Activated T-cell treated with anti-CD3 and anti-CD28 coated beads, Interleukin-2, amount 50 U/mL, for 4 hours (primary cell): Measurements from ENCODE around the gene SLC6A18. TPM values are rescaled to one million over a fixed set of nuclear protein-coding genes. Genes with fewer than 3 reads are reported as not detected.
"Not testable (repeated sequence)": the region's sequence is repeated elsewhere in the genome, so short reads cannot be mapped to it uniquely, and the experiment has no call there.

Source experiments
- ATAC-seq, 2 donors: fragments of 200-7000 bp; cut with Tn5 transposase; one replicate each; pipeline ENCODE4 v1.10.0; 2021
- DNase-seq: peaks from one replicate; pipeline ENCODE4 v3.0.0-alpha.2; 2020
- H3K27me3 Mint-ChIP-seq: one replicate; pipeline ENCODE4 v1.8.0; 2021; ENCODE audit warnings: low read depth, mixed read lengths
- H3K36me3 Mint-ChIP-seq: one replicate; pipeline ENCODE4 v1.8.0; 2022; ENCODE audit warnings: mixed read lengths; ENCODE audit not compliant: insufficient read depth
- H3K4me1 Mint-ChIP-seq: one replicate; pipeline ENCODE4 v1.8.0; 2021; ENCODE audit warnings: low read depth, mixed read lengths
- H3K4me3 Mint-ChIP-seq: one replicate; pipeline ENCODE4 v1.8.0; 2021; ENCODE audit warnings: mild to moderate bottlenecking, moderate library complexity, mixed read lengths
- H3K9me3 Mint-ChIP-seq: one replicate; pipeline ENCODE4 v1.8.0; 2021; ENCODE audit warnings: mixed read lengths
- total RNA-seq, 3 donors: library from RNA; stranded (reverse); gene quantifications; one replicate each; pipeline ENCODE4 v1.2.1, GENCODE V29; 2021

SLC6A18 gene
- total RNA-seq, 3 donors from 2014 or later, result not detected

DNA sequence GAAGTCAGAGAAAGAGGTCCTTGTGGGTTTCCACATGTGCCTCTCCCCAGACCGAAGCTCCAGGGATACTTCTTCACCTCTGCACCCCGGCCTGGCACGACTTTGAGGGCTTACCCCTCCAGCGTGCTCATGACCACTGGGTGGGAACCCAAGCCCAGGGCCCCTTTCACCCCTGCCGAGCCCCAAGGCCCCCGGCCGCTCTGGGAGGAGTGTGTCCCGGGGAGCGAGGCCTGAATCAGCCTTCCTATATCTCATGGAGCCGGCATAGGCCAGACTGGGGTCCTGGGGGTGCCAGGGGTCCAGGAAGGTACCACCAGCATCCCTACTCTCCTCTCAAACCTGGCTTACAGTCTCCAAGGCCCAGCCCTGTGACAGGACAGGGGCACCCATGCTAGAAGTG, 52.6 kb downstream of the SLC6A18 start:
- DNase-seq (no peak), ATAC-seq (no peak)
- peaks cover 3% of the 10 kb centered on the region for H3K36me3 Mint-ChIP-seq
- H3K4me1 Mint-ChIP-seq, result no peaks in the 10 kb centered on the region
- H3K4me3 Mint-ChIP-seq, result no peak overlapping the region
- H3K27me3 Mint-ChIP-seq, result no peaks in the 10 kb centered on the region
- peaks cover 3% of the 10 kb centered on the region for H3K9me3 Mint-ChIP-seq

DNA sequence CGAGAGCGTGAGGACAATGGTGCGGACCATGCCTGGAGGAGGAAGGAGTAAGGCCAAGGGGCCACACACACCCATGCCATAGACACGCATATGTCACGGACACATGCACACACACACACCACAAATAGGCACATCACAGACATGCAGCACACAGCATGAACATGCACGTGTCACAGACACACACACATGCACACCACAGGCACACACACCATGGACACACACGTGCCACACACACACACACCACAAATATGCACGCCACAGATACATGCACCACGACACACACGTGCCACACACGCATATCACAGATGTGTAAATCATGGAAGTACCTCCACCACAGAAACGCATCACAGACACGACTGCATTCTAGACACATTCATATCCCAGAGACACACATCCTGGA, 53.0 kb downstream of the SLC6A18 start:
- H3K9me3 Mint-ChIP-seq, result peaks cover 3% of the 10 kb centered on the region
- no peak for DNase-seq
- H3K36me3 Mint-ChIP-seq, result peaks cover 3% of the 10 kb centered on the region

DNA sequence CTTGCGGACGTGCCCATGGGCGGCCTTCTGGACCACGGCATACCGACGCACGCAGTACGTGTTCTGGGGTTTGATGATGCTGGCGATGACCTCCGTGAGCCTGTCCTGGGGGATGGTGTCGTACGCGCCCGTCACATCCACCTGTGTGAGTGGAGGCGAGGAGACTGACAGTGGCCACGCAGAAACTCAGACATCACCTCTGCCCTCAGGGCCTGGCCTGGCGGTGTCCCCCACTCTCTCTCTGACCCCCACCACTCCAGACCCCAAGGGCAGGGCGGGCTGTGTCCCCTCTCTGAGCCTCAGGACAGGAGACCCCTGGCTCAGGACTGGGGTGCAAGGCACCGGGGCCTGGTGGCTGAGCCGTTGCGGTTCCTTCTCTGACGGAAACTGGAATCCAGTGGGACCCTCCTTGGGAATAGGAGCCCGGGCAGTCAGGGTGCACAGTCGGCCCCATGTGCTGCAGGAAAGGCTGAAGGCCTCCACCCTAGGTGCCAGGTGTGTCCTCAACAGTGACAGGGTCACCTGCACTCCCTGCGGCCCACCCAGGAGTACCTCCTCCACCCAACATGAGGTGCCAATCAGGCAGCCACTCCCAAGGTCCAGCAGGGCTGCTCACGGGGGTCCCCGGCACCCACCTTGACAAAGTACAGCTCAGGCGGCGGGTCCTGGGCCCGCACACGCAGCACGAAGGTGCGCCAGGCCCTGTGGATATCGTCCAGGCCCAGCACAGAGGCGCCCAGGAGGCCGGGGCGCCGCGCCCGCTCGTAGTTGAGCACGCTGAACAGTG, 53.7 kb downstream of the SLC6A18 start:
- H3K36me3 Mint-ChIP-seq, result peaks cover 3% of the 10 kb centered on the region
- no peaks in the 10 kb centered on the region for H3K4me1 Mint-ChIP-seq
- DNase-seq (no peak), ATAC-seq (no peak)
- no peak overlapping the region for H3K4me3 Mint-ChIP-seq
- peaks cover 3% of the 10 kb centered on the region for H3K9me3 Mint-ChIP-seq
- no peaks in the 10 kb centered on the region for H3K27me3 Mint-ChIP-seq

More for the DNA sequence above, 53.0 kb downstream of the SLC6A18 start:
- Mint-ChIP-seq H3K27me3 (no peaks in the 10 kb centered on the region), H3K4me1 (no peaks in the 10 kb centered on the region), H3K4me3 (no peak overlapping the region)
- no peak for ATAC-seq

DNA sequence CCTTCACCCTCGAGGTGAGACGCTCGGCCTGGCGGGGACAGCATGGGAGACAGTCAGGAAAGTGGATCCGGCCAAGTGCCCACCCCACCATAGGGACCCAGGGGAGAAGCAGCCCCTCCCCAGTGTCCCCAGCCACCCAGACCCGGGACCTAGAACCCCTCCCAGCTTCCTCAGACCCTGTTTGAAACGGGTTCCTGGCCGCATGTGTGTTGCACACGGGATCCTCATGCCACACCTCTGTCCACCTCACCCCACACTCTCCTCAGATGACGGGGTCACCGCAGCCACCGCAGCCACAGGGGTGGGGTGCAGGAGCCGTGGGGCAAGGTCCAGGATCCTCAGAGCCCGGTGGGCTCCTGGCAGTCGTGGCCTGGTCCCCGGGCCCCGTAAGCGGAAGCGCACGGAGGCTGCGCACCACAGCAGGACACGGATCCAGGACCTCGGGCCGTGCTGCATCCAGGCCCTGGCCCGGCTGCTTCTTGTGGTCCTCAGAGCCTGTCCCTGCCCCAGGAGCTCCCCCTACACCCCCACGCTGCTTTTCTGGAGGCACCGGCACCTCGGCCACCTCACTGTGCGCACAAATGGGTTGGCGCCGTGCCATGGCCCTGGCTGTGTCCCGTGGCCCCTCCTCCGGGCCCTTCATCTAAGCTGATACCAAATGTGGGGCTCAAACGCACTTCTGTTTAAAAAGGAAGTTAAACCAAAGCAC, 54.4 kb downstream of the SLC6A18 start:
- Mint-ChIP-seq H3K4me3 (no peak overlapping the region), H3K36me3 (peaks cover 3% of the 10 kb centered on the region), H3K4me1 (no peaks in the 10 kb centered on the region), H3K27me3 (no peaks in the 10 kb centered on the region), H3K9me3 (peaks cover 3% of the 10 kb centered on the region)
- ATAC-seq, result no peak
- no peak for DNase-seq

DNA sequence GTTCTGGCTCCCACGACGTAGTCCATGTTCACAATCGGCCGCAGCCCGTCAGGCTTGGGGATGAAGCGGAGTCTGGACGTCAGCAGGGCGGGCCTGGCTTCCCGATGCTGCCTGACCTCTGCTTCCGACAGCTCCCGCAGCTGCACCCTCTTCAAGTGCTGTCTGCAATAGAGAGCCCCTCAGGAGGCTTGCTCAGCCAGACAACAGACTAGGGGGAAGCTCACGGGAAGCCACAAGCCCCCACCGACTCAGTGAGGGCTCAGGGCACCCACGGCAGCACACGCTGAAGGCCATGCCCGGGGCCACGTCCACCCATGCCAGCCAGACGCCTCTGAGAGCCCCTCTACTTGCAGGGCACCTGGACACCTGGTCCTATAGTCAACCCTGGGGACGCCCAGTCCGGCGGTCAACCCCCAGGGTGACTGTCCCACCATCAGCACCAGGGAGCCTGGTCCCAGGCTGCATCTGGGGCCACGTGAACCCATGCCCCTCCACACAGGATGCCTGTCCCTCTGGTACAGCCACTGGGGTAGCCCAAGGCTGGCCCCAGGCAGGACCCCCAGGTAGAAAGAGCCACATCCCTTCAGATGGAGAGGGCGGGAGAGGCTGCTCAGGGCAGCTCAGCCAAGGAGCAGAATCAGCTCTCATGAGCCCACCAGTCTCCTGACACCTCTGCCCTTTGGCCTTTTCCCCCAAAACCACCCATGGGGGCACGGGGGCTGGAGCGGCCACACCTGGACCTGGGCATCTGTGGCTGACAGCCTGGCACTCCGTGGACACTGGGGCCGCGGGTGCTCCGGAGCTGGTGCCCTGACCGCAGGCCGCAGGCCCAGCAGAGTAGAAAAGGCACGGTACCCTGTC, 55.2 kb downstream of the SLC6A18 start:
- Mint-ChIP-seq H3K27me3 (no peaks in the 10 kb centered on the region), H3K9me3 (peaks cover 3% of the 10 kb centered on the region), H3K36me3 (peaks cover 3% of the 10 kb centered on the region), H3K4me3 (no peak overlapping the region), H3K4me1 (no peaks in the 10 kb centered on the region)
- ATAC-seq (no peak), DNase-seq (no peak)

DNA sequence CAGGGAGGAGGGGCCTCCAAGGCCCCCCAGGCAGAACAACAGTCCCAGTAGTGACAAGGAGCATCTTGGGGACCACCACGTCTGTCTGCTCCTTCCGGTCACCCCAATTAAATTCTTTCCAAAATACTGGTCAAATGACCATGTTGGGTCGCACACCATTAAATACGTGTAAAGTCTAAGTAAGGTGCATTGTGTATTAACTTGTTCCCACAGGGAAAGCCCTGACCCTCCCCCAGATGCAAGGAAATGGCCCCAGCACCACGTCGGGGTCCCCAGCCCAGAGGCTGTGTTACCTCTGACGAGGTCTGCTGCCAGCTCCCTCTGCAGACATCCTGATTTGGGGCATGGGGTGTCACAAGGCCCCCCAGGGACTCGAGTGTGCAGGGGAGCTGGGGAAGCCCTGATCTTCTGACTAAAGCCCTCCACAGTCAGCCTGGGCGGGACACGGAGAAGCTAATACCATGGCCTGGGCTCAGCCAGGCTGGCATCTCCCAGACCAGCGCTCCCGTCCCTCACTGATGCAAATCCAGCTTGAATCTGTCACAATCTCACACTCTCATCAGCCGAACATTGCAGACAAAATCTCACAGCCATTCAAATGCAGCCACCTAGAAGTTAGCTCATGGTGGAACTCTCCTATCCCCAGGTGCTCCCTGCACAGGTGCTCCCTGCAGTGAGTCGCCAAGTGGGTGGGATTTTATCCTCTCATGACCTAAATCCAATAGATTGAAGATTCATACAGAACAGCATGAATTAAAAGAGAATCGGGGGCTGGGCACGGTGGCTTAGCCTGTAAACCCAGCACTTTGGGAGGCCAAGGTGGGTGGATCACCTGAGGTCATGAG, 56.1 kb downstream of the SLC6A18 start:
- peaks cover 3% of the 10 kb centered on the region for H3K36me3 Mint-ChIP-seq
- DNase-seq (no peak), ATAC-seq (no peak)
- no peaks in the 10 kb centered on the region for H3K4me1 Mint-ChIP-seq
- peaks cover 3% of the 10 kb centered on the region for H3K9me3 Mint-ChIP-seq
- no peaks in the 10 kb centered on the region for H3K27me3 Mint-ChIP-seq
- no peak overlapping the region for H3K4me3 Mint-ChIP-seq

DNA sequence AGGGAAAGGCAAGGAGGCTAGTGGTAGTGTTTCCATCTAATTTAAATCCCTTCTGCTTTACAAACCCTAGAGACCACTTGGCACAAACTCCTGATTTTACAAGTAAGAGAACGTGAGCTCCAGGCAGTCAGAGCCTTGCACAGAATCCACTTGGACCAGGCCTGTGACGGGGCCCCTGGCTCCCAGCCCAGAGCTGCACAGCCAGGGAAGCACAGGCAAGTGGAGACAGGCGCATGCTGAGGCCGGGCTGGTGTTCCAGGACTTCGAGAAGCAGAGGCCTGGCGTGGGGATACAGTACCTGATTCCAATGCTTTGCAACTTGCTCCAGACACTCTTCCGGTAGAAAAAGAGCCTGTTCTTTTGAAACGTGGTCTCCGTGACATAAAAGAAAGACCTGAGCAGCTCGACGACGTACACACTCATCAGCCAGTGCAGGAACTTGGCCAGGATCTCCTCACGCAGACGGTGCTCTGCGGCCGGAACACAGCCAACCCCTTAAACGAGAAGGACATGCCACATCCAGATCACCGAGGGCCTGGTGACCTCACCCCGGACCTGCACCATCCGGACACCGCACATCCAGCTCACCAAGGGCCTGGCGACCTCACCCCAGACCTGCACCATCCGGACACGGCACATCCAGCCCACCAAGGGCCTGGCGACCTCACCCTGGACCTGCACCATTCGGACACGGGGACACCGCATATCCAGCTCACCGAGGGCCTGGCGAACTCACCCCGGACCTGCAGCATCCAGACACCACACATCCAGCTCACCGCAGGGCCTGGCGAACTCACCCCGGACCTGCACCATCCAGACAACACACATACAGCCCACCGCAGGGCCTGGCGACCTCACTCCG, 57.2 kb downstream of the SLC6A18 start:
- Mint-ChIP-seq H3K9me3 (peaks cover 3% of the 10 kb centered on the region), H3K4me1 (no peaks in the 10 kb centered on the region), H3K4me3 (no peak overlapping the region), H3K36me3 (peaks cover 3% of the 10 kb centered on the region), H3K27me3 (no peaks in the 10 kb centered on the region)
- DNase-seq (no peak), ATAC-seq (no peak)

DNA sequence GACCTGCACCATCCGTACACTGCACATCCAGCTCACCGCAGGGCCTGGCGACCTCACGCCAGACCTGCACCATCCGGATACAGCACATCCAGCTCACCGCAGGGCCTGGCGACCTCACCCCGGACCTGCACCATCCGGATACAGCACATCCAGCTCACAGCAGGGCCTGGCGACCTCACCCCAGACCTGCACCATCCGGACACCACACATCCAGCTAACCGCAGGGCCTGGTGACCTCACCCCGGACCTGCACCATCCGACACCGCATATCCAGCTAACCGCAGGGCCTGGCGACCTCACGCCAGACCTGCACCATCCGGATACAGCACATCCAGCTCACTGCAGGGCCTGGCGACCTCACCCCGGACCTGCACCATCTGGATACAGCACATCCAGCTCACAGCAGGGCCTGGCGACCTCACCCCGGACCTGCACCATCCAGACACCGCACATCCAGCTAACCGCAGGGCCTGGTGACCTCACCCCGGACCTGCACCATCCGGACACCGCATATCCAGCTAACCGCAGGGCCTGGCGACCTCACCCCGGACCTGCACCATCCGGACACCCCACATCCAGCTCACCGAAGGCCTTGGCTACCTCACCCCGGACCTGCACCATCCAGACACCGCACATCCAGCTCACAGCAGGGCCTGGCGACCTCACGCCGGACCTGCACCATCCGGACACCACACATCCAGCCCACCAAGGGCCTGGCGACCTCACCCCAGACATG, 58.0 kb downstream of the SLC6A18 start:
- H3K27me3 Mint-ChIP-seq, H3K4me3 Mint-ChIP-seq, H3K9me3 Mint-ChIP-seq, DNase-seq, ATAC-seq, H3K4me1 Mint-ChIP-seq, H3K36me3 Mint-ChIP-seq: not testable (repeated sequence)

DNA sequence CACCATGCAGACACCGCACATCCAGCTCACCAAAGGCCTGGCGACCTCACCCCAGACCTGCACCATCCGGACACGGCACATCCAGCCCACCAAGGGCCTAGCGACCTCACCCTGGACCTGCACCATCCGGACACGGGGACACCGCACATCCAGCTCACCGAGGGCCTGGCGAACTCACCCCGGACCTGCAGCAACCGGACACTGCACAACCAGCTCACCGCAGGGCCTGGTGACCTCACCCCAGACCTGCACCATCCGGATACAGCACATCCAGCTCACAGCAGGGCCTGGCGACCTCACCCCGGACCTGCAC, 58.5 kb downstream of the SLC6A18 start:
- H3K36me3 Mint-ChIP-seq, H3K4me1 Mint-ChIP-seq, DNase-seq, H3K9me3 Mint-ChIP-seq, H3K4me3 Mint-ChIP-seq, H3K27me3 Mint-ChIP-seq, ATAC-seq: not testable (repeated sequence)

DNA sequence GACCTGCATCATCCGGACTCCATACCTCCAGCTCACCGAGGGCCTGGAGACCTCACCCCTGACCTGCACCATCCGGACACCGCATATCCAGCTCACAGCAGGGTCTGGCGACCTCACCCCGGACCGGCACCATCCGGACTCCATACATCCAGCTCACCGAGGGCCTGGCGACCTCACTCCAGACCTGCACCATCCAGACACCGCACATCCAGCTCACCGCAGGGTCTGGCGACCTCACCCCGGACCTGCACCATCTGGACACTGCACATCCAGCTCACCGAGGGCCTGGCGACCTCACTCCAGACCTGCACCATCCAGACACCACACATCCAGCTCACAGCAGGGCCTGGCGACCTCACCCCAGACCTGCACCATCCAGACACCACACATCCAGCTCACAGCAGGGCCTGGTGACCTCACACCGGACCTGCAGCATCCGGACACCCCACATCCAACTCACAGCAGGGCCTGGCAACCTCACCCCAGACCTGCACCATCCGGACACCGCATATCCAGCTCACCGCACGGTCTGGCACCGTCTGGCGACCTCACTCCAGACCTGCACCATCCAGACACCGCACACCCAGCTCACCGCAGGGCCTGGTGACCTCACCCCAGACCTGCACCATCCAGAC, 59.3 kb downstream of the SLC6A18 start:
- DNase-seq, H3K9me3 Mint-ChIP-seq, H3K36me3 Mint-ChIP-seq, H3K4me1 Mint-ChIP-seq, H3K27me3 Mint-ChIP-seq, ATAC-seq, H3K4me3 Mint-ChIP-seq: not testable (repeated sequence)

DNA sequence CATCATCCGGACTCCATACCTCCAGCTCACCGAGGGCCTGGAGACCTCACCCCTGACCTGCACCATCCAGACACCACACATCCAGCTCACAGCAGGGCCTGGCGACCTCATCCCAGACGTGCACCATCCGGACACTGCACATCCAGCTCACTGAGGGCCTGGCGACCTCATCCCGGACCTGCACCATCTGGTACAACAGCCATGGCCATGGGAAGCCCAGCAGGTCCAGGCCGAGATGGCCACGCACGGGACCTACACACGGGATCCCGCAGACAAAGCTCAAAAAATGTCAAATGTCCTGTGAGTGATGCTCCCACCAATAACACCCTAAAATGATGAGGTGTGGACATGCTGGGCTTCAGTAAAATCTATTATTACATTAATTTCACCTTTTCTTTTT, 60.0 kb downstream of the SLC6A18 start:
- ATAC-seq, result no peak
- peaks cover 5% of the 10 kb centered on the region for H3K27me3 Mint-ChIP-seq
- H3K4me3 Mint-ChIP-seq, result no peak overlapping the region
- DNase-seq, result no peak
- H3K36me3 Mint-ChIP-seq, result no peaks in the 10 kb centered on the region
- no peaks in the 10 kb centered on the region for H3K4me1 Mint-ChIP-seq
- peaks cover 3% of the 10 kb centered on the region for H3K9me3 Mint-ChIP-seq

DNA sequence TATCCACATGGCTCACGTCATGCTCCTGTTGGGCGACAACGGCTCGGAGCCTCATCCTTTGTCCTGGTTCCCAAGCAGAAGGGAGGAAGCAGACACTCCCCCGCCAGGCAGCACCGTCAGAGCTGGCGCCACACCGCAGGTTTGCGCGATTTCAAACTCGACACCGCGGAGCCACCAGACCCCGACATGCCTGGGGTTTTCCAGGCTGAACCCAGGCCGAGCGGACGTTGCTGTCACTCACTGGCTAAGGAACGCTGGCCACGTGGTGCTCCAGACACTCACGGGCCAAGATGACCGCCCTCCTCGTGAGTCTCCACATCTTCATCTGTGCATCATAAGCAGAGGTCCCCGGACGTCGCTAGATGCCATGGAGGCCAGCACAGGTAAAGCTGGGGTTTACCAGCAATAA, 60.7 kb downstream of the SLC6A18 start:
- Mint-ChIP-seq H3K36me3 (no peaks in the 10 kb centered on the region), H3K9me3 (peaks cover 3% of the 10 kb centered on the region)
- ATAC-seq, result no peak

More for the DNA sequence above, 60.7 kb downstream of the SLC6A18 start:
- peaks cover 5% of the 10 kb centered on the region for H3K27me3 Mint-ChIP-seq
- no peaks in the 10 kb centered on the region for H3K4me1 Mint-ChIP-seq
- DNase-seq, result no peak
- no peak overlapping the region for H3K4me3 Mint-ChIP-seq
